ENCODE results near the gene CARD10.

CARD10 gene

DNA sequence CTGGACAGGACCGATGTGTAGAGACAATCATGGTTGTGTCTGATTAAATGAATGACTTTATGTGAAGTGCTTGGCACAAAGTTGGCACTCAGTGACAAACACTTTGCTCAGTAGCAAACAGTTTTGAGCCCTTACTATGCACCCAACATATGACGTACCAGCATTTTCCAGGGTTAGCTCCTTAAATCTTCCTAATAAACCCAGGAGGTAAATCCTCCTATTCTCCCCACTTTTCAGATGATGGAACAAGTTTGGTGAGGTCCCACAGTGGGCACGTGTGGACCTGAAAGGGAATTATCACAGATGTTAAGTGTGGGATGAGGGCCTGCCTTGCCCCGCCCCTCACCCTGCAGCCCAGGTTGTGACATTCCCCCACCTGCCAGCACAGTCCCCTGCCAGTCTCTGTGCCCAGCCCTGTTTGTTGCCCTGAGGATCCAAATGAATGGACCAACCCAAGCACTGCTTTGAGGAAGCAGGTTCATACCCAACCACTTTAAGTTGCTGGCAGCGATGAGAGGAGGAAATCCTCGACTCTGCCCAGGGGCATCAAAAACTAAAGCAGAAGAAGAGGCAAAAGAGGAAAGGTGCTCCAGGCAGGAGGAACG lies 6.6 kb upstream of the CARD10 start:
- DNase-seq (ENCODE audit: low read depth): no peak

DNA sequence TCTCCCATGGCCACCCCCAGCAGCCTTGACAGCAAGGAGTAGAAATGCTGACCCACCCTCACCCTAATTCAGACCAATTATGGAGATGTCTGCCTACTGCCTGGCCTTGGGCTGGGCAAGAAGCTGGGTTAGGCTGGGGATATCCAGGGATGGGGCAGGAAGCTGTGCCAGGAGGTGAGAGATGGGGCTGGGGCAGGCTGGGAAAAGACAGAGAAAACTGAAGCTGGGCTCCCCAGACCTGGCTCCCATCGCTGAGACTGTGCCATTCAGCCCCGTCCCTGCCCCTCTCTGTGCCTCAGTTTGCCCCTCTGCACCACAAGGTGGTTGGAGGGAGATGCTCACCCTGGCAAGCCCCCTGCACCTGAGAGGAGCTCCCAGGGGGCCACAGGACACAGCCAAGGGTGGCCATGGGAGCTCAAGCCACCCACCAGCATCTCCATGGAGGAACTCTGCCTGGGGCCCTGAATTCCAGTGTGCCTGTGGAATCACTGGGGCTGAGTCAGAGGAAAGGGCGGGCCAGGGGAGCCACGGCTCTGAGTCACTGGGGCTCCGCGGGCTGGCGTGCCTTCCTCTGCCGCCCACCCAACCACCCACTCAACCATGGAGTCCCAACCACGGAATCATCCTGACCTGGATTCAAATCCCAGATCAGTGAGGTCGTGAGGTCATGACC lies 6.0 kb upstream of the CARD10 start:
- no peak for DNase-seq (ENCODE audit: low read depth)

DNA sequence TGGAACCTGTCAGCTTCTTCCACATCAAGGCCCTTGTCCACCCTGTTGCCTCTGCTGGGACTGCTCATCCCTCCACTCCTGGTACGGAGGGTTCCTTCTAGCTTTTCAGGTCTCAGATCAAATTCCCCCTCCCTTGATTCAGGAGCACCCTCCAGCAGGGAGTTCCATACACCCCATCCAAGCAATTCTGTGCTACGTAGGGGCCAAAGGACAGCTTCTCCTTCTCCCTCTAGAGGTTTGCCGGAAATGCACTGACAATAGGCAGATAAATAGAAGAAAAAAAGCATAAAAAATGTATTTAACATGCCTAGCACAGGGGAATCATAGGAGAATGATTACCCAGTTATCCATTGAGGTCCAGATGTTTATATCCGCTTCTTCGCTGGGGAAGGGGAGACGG lies 3.3 kb upstream of the CARD10 start:
- DNase-seq (ENCODE audit: low read depth): no peak

DNA sequence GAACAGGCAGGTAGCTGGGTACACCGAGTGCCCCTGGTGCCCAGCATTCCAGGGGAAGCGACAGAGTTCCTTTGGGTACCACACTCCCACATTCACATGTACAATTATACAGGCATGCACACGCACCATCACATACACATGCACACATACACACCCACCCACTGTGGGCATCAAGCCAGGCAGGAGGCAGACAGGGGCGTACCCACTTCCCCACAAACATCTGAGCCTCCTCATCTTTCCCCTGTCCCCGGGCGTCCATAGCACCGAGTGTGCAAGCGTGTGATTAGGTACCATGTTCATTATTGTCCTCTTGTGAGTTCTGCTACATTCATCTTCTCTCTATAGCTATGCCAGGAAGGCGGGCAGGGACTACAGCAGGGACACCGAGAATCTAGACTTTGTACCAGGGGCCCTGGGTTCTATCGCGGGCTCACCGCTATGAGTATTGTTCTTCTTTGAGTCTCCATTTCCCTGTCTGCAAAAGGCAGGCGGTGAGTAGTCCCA lies 2.1 kb upstream of the CARD10 start:
- no peak for DNase-seq (ENCODE audit: low read depth)

DNA sequence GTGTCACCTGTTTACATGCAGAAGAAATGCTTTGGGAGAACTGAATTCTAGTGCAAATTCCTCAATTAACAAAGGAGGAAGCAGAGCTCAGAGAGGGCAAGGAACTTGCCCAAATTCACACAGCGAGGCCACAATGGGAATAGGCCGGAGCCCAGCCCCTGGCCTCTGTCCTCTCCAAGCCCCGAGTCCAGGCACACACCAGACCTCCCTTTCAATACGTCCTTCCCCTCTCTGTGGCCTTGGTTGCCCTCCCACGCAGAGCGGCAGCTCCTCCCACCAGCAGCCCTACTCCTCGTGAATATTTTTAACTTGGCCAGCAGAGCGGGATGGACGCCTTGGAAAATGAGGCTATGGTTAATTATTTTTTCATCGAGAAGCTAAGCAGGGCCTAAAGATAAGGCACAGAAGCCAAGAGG lies 1.6 kb upstream of the CARD10 start:
- no peak for DNase-seq (ENCODE audit: low read depth)

DNA sequence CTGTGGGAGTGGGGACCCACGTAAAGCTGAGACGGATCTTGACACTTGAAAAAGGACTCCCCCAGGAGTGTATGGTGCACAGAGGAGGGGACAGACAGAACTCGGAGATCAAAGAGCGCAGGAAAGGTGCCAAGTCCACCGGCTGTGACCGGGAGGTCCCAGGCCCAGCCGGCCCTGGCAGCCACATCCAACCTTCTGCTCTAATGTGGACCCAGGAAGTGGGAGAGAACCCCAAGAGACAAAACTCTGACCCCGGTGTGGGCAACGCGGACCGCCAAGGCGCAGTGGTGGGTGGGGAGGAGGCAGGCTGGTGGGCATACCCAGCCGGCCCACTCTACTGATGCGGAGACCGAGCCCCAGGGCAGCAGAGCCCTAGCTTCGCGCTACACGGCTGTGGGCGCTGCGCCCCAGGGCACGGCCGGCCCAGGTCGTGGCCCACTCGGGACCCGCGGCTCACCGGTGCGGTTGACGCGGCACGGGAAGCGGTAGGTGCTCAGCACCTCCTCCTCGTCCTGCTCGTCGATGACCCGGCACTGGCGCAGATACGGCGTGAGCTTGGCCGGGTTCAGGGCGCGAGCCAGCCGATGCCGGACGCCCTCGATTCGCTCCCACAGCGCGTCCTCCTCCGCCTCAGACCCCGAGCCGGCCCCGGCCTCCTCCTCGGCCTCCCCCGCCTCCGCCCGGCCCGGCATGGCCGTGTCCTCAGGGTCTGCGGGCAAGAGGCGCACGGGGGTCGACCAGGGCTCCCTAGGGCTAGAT lies 527 bp downstream of the CARD10 start:
- DNase-seq (ENCODE audit: low read depth): no peak

DNA sequence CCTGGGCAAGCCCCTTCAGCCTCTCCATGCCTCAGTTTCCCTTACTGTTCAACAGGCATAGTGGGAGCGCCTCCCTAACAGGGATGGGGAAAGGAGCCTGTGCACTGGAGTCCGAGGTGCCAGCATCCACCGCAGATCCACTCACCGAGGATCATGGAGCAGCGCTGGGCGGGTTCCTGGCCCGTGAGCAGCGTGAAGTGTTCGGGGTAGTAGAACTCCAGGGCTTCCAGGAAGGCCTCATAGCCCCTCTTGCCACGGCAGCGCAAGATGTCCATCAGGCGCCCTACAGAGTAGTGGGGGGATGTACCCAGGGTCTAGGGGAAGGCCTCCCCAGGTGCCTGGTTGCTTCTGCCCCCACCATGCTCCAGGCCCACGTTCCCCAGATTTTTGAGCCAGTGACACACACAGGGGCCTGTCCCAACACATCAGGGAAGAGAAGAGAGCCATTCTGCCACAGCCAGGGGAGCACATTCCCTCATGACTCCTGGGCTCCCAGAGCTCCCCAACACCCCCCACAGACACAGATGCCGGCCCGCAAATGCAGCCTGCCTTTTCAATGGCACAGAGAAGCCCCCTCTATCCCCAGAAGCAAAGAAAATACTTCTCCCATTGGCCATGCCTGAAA lies 1.3 kb downstream of the CARD10 start:
- no peak for DNase-seq (ENCODE audit: low read depth)

DNA sequence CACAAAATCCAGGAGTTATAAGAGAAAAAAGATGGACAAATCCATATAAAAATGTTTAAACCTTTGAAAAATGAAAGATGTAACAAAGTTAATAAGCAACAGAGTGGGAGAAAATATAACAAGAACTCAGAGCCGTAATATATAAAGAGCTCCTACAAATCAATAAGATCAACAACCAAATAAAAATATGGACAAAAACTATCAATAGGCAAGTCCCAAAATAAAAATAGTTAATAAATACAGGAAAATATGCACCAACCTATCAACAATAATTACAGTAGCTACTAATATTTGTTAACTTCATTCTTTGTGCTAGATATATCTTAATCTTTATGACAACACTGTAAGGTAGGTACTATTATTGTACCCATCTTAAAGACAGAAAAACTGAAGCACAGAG lies 2.8 kb downstream of the CARD10 start:
- no peak for DNase-seq (ENCODE audit: low read depth)

DNA sequence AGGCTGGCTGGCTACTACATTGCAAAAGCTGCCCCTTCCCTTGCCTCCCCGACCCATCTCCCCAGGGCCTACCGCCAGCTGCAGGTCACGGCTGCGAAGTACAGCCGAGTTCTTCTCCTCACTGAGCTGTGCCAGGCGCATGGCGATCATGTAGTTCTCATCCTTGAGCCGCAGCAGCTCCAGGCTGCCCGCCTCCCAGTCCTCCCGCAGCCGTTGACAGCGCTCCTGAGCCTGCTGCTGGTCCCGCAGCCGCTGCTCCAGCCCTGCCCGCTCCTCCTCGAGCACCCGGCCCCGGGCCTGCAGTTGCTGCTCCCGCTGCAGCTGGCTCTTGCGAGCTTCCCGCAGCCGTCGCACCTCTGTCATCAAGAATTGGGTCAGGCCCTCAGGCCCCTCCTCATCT lies 3.3 kb downstream of the CARD10 start:
- DNase-seq (ENCODE audit: low read depth): no peak

DNA sequence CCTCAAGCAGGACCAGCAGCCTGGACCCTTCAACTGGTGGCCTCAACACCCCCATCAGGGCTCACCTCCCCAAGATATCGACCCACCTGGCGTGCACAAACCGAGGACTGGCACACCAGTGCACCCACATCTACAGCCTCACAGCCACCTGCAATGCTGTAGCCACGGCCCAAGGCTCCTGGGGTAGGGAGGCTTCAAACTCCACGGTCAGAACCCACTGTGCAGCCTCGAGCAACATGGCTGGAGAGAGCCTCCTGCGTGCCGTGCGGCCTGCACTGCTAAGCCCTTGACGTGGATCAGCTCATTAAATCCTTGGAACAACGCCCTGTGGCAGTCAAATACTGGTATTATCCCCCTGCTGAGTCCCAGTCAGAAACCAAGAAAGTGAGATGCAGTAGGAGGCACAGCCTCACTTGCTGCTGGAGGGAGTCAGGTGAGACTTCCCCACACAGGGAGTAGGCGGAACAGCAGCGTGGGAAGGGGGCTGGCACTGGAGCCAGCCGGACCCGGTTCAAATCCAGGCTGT lies 4.6 kb downstream of the CARD10 start:
- no peak for DNase-seq (ENCODE audit: low read depth)

DNA sequence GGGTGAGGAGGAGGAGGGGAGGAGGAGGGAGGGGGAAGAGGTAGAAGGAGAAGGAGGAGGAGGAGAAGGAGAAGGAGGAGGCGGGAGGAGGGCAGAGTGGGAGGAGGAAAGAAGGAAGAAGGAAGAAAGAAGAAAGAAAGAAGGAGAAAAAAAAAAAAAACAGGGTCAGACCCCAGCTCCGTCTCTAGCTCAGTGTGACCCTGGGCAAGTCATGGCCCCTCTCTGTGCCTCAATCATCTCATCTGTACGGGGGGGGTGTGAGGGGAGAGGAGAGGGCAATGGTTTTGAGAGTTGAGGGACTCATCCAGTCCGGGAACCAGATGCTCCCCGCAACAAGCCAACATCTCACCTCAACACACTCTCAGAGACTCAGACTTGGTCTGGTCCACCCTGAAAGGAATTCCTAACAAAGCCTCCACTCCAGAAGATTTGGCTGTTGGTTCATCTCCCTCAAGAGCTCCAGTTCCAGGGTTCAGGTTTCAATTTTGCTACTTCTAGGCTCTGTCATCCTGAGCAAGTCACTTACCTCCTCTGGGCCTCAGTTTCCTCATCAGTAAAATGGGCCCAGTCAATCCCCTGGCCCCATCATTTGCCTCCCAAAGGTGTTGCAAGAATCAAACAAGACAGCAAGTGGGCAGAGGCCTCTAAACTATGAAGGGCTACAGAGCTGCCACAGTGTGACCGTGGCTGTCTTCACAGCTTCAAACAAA lies 7.7 kb downstream of the CARD10 start:
- no peak for DNase-seq (ENCODE audit: low read depth)

DNA sequence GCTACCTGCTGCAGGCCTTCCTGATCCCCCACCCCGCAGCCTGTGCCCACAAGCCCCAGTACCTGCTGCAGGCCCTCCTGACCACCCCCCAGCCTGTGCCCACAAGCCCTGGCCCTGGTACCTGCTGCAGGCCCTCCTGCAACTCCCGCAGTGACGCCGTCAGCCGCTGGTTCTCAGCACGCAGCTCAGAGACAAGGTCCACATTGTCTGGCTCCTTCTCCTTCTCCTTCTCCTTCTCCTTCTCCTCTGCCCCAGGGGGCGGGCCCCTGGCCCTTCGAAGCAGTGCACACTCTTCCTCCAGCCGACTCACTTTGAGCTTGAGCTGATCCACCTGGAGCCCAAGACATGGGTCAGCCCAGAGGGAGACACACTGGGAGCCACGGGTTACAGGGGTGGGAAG lies 9.1 kb downstream of the CARD10 start:
- no peak for DNase-seq (ENCODE audit: low read depth)

DNA sequence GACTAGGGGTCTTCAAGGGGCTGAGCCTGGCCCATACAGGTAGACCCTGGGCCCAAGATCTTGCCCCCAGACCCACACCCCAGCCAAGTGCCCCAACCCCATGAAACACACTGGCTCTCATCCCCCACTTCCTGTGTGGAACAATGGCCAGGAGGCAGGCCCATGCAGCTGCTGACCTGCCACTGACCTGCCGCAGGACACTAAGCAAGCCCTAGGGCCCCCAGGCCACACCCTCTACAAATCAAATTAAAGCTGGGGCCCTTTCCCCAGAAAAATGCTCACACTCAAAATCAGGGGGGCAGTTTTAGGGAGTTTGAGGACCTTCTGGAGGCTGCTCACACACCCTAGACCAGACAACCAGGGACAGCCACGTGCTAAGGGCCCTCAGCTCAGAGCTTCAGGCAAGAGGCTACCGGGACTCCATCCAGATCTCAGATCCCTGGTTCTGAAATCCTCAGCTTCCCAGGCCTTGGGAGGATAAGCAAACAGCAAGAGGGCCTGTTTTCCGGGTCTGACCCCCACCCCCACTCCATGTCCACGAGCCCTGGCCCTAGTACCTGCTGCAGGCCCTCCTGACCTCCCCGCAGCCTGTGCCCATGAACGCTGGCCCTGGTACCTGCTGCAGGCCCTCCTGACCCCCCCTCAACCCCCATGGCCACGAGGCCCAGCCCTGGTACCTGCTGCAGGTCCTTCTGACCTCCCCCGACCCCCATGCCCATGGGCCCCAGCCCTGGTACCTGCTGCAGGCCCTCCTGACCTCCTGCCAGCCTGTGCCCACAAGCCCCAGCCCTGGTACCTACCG lies 10.0 kb downstream of the CARD10 start:
- no peak for DNase-seq (ENCODE audit: low read depth)

DNA sequence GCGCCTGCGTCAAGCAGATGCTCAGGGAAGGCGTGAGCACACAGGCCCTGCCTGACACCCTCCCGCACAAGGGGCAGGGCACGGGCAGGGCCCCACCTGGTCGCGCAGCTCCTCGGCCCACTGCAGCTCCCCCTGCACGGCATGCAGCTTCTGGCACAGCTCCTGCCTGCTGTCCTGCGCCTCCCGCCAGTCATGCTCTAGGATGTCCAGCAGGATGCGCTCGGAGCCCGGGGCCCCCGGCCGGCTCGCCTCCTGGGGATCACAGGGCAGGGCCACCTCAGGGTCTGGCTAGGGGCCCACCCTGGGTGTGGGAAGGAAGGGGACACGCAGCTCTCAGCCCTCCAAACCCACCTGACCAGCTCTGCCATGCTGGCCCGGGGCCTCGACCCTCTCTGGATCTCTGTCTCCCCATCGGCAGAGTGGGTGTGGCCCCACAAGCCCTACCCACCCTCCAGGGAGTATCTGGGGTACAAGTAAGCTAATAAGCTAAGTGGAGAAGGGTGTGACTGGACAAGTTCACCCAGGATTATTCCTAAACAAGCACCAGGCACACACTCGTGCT lies 10.7 kb downstream of the CARD10 start:
- DNase-seq (ENCODE audit: low read depth): no peak

DNA sequence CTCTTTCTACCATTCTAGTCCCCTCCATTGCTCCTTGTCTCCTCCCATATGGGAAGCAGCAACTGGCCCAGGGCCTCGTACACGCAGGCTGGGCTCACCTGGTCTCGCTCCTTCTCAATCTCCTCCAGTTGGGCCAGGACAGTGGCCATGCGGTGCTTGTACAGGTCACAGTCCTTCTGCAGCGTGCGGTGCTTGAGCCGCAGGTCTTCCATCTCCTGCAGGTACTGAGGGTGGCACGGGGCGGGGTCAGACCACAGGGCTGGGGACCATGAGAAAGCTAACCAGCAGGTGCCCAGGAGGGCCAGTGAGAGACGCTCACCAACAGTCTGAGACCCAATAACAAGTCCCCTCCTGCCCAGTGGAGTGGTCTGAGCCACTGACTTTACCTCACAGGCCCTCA lies 11.5 kb downstream of the CARD10 start:
- DNase-seq (ENCODE audit: low read depth): no peak

DNA sequence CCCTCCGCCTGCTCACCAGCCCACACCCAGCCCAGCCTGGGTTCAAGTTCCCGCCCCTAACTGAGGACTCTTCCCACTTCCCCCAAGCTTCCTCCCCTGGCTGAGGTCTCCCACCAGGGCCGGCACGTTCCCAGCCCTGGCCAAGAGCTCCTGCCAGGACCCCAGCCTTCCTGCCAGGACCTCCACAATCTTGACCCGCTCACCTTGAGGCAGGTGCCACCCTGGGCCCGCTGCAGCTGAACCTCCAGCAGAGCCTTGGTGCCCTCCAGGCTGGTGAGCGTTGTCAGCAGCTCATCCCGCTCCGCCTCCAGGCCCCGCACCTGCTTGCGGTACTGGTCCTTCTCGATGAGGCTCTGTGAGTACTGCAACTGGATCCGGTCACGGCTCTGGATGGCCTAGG lies 13.2 kb downstream of the CARD10 start:
- DNase-seq (ENCODE audit: low read depth): no peak

DNA sequence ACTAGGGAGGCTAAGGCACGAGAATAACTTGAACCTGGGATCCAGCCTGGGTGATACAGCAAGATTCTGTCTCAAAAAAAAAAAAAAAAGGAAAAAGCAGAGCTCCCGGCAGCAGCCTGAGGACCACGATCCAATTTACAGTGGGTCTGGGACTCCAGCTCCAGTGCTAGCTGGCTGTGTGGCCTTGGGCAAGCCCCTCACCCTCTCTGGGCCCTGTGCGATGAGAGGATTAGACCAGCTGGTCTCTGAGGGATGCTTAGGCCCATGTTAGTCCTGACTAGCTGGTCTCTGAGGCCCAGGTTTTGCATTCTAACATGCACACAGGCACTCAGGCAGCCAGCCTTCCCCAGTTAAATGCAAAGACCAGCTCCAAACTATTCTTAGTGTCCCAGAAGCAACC lies 13.7 kb downstream of the CARD10 start:
- no peak for DNase-seq (ENCODE audit: low read depth)

DNA sequence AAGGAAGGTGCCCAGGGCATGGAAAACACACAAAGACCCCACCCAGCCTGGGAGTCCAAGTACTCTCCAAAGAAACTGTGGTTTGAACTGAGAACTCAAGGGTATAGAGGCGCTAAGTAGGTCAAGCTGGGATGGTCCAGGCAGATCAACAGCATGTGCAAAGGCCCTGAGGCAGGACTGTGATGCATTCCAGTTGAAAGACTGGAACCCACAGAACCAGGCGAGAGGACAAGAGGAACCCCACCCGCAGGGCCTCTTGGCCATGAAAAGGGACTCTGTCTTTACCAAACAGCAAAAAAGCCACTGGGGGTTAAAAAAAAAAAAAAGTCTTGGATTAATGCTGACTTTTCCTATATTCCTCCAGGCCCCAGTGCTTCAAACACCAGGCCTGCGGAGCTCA lies 14.3 kb downstream of the CARD10 start:
- no peak for DNase-seq (ENCODE audit: low read depth)

DNA sequence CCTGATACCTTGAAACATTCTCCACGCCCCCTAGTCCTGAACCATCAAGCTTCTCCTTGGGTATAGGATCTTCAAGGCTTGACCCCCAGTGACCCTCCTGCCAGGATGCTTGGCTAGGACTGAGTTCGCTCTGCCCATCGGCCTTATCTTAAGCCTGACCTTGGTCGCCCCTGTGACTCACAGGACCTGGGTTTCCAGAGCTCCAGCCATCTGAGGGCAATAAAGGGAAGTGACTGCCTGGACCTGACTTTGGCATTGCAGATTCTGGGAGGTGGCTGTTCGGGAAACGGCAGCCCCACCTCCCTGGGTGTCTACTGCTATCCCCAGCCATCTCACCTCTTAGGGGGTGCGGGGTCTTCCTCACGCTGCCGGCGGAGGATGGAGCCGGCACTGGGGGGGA lies 15.4 kb downstream of the CARD10 start:
- DNase-seq (ENCODE audit: low read depth): no peak

DNA sequence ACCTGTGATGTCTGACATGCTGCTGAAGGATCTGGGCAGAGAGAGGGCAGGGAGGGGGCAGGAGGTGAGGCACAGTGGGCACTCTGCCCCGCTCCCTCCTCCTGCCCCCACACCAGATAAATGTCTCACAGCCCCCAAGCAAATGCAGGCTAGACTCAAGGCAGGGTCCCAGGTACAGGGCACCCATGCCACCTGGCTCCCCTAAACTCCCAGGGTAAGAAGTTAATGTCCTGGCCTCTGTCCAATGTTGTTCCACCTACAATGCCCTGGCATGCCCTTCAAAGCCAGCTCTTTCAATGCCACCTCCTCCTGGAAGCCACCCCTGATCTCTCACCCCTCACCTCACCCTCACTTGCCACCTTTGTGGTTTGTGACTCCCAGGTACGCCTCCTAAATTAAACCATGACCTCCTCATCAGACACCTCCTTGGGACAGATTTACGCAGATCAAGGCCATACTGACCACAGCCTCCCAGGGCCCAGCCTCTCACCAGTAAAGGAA lies 16.0 kb downstream of the CARD10 start:
- no peak for DNase-seq (ENCODE audit: low read depth)

Measured in stimulated activated CD8-positive, alpha-beta memory T cell treated with anti-CD3 and anti-CD28 coated beads, Interleukin-15, amount 100 ng/mL, for 1 hour (primary cell).